Measurements from ENCODE around the gene AGL.

GRCh38 chr1:99934801-99935200, 84.6 kb downstream of the AGL start:
- TF ChIP-seq EZH2 (IDR thresholded peaks at IDR 0.05) (no peak), POLR2AphosphoS5 (IDR thresholded peaks at IDR 0.05; ENCODE audit: borderline replicate concordance, low read depth, low read length) (no peak), FOXP2 (optimal IDR thresholded peaks at IDR 0.05; ENCODE audit: control extremely low read depth, extremely low read length, insufficient read depth) (no peak)
